ENCODE data around the gene RNH1. TPM values are rescaled to one million over a fixed set of nuclear protein-coding genes. Genes with fewer than 3 reads are reported as not detected.

RNH1 gene
- total RNA-seq, 1 experiment from 2014 or later: 103 TPM

- no TSS peak for BruUV-seq (replicated peaks)
- Mint-ChIP-seq H3K36me3 (ENCODE audit: insufficient read depth, unreplicated experiment) (peaks cover 33% of the 10 kb centered on the region), H3K9me3 (ENCODE audit: low read depth, unreplicated experiment) (no peaks in the 10 kb centered on the region), H3K4me3 (ENCODE audit: low read depth, unreplicated experiment) (no peak overlapping the region), H3K4me1 (ENCODE audit: low read depth, unreplicated experiment) (no peaks in the 10 kb centered on the region), H3K27ac (ENCODE audit: unreplicated experiment) (no peak overlapping the region), H3K27me3 (ENCODE audit: unreplicated experiment) (no peaks in the 10 kb centered on the region)
- CTCF ChIA-PET: no interaction called here
- no peak for DNase-seq
- intact Hi-C loops (cut with micrococcal nuclease; ENCODE audit: unreplicated experiment): no loop called here
- TF ChIP-seq, protein P1, sequence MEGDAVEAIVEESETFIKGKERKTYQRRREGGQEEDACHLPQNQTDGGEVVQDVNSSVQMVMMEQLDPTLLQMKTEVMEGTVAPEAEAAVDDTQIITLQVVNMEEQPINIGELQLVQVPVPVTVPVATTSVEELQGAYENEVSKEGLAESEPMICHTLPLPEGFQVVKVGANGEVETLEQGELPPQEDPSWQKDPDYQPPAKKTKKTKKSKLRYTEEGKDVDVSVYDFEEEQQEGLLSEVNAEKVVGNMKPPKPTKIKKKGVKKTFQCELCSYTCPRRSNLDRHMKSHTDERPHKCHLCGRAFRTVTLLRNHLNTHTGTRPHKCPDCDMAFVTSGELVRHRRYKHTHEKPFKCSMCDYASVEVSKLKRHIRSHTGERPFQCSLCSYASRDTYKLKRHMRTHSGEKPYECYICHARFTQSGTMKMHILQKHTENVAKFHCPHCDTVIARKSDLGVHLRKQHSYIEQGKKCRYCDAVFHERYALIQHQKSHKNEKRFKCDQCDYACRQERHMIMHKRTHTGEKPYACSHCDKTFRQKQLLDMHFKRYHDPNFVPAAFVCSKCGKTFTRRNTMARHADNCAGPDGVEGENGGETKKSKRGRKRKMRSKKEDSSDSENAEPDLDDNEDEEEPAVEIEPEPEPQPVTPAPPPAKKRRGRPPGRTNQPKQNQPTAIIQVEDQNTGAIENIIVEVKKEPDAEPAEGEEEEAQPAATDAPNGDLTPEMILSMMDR (IDR thresholded peaks at IDR 0.05; ENCODE audit: unreplicated experiment): no peak
Observed at GRCh38 chr11:488992-489391, 18.1 kb downstream of the RNH1 start.

DNA sequence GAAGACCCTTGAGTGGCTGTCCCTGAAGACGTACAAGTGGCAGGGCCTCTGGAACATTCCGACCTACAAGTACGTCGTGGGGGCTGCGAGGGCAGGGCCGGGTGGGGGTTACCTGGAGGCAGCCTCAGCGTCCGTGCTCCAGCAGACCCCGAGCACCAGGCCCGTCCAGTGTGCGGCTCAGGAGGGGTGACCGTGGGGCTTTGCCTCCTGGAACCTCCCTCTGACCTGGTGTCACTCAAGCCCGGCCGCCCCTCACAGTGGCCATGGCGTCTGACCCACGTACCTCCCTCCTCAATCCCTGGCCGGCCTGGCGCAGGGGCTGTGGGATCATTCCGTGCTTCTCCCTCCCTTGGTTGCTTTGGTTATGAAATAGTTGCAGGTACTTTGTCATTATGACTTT is 18.5 kb downstream of the RNH1 start:
- Mint-ChIP-seq H3K4me1 (ENCODE audit: low read depth, unreplicated experiment) (no peaks in the 10 kb centered on the region), H3K27ac (ENCODE audit: unreplicated experiment) (no peak overlapping the region), H3K9me3 (ENCODE audit: low read depth, unreplicated experiment) (no peaks in the 10 kb centered on the region), H3K27me3 (ENCODE audit: unreplicated experiment) (no peaks in the 10 kb centered on the region), H3K4me3 (ENCODE audit: low read depth, unreplicated experiment) (no peak overlapping the region), H3K36me3 (ENCODE audit: insufficient read depth, unreplicated experiment) (peaks cover 33% of the 10 kb centered on the region)
- TF ChIP-seq, protein P1 (IDR thresholded peaks at IDR 0.05; ENCODE audit: unreplicated experiment): no peak
- BruUV-seq (replicated peaks): no TSS peak
- DNase-seq: no peak
- CTCF ChIA-PET: no interaction called here
- intact Hi-C loops (cut with micrococcal nuclease; ENCODE audit: unreplicated experiment): no loop called here

DNA sequence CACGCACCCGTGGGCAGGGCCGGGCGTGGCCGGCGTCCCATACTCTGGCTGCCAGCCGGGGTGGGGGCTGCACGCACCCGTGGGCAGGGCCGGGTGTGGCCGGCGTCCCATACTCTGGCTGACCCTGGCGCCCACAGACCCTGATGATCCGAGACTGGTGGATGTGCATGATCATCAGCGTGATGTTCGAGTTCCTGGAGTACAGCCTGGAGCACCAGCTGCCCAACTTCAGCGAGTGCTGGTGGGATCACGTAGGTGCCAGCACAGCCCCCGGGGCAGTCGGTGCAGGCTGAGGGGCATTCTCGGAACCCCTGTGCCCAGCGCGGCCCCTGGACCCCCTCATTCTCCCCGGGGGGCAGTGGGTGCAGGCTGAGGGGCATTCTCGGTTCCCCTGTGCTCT is 19.0 kb downstream of the RNH1 start:
- Mint-ChIP-seq H3K36me3 (ENCODE audit: insufficient read depth, unreplicated experiment) (peaks cover 32% of the 10 kb centered on the region), H3K27ac (ENCODE audit: unreplicated experiment) (no peak overlapping the region), H3K4me1 (ENCODE audit: low read depth, unreplicated experiment) (no peaks in the 10 kb centered on the region), H3K4me3 (ENCODE audit: low read depth, unreplicated experiment) (no peak overlapping the region), H3K27me3 (ENCODE audit: unreplicated experiment) (no peaks in the 10 kb centered on the region), H3K9me3 (ENCODE audit: low read depth, unreplicated experiment) (no peaks in the 10 kb centered on the region)
- no peak for DNase-seq
- TF ChIP-seq, protein P1 (IDR thresholded peaks at IDR 0.05; ENCODE audit: unreplicated experiment): no peak
- no TSS peak for BruUV-seq (replicated peaks)
- intact Hi-C loops (cut with micrococcal nuclease; ENCODE audit: unreplicated experiment): no loop called here
- CTCF ChIA-PET: no interaction called here

DNA sequence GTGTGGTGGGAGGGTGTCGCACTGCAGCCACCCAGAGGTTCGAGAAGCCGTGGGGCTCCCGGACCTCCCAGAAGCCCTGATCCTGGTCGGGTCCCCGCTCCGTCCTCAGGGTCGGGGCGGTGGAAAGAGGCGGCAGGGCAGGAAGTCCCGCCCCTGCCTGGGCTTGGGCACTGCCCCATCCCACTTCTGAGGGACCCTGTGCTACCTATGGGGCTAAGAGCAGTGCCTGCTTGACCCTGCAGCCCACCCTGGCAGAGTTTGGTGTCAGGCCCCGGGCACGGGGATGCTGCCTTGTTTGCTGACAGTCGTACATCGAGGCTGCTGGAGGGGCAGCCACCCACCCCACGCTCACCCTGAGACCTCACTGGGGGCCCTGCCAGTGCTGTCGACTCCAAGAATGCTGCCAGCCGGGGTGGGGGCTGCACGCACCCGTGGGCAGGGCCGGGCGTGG is 19.4 kb downstream of the RNH1 start:
- Mint-ChIP-seq H3K36me3 (ENCODE audit: insufficient read depth, unreplicated experiment) (peaks cover 27% of the 10 kb centered on the region), H3K4me1 (ENCODE audit: low read depth, unreplicated experiment) (no peaks in the 10 kb centered on the region), H3K9me3 (ENCODE audit: low read depth, unreplicated experiment) (no peaks in the 10 kb centered on the region), H3K27ac (ENCODE audit: unreplicated experiment) (no peak overlapping the region), H3K27me3 (ENCODE audit: unreplicated experiment) (no peaks in the 10 kb centered on the region), H3K4me3 (ENCODE audit: low read depth, unreplicated experiment) (no peak overlapping the region)
- intact Hi-C loops (cut with micrococcal nuclease; ENCODE audit: unreplicated experiment): no loop called here
- no peak for DNase-seq
- no TSS peak for BruUV-seq (replicated peaks)
- TF ChIP-seq, protein P1 (IDR thresholded peaks at IDR 0.05; ENCODE audit: unreplicated experiment): no peak
- CTCF ChIA-PET: no interaction called here
